Central memory CD8-positive, alpha-beta T cell (primary cell): ENCODE measurements around the gene TBC1D32.
"Not testable (repeated sequence)": the region's sequence is repeated elsewhere in the genome, so short reads cannot be mapped to it uniquely, and the experiment has no call there.

Experiments used
- ATAC-seq: fragments of 150-1000 bp; cut with Tn5 transposase; replicated peaks from 2 replicates; pipeline ENCODE4 v1.10.0; 2022; ENCODE audit warnings: mild to moderate bottlenecking, moderate FRiP score, moderate number of reproducible peaks; ENCODE audit not compliant: poor library complexity, severe bottlenecking; ENCODE audit errors: extremely low read depth
- DNase-seq, 2 donors: peaks; one replicate each; pipeline ENCODE4 v3.0.0; 2021; ENCODE audit warnings: low spot score in 2 of 2
- H3K27ac Mint-ChIP-seq: one replicate; pipeline ENCODE4 v1.8.0; 2022; ENCODE audit warnings: low read depth, mild to moderate bottlenecking, moderate library complexity, mixed read lengths
- H3K27me3 Mint-ChIP-seq: one replicate; pipeline ENCODE4 v1.8.0; 2022; ENCODE audit warnings: mixed read lengths
- H3K36me3 Mint-ChIP-seq: one replicate; pipeline ENCODE4 v1.8.0; 2022; ENCODE audit warnings: mild to moderate bottlenecking, moderate library complexity, mixed read lengths; ENCODE audit not compliant: insufficient read depth
- H3K4me1 Mint-ChIP-seq: one replicate; pipeline ENCODE4 v1.8.0; 2022; ENCODE audit warnings: mixed read lengths
- H3K4me3 Mint-ChIP-seq: one replicate; pipeline ENCODE4 v1.8.0; 2022; ENCODE audit warnings: mild to moderate bottlenecking, moderate library complexity, mixed read lengths
- H3K9me3 Mint-ChIP-seq: one replicate; pipeline ENCODE4 v1.8.0; 2022; ENCODE audit warnings: mixed read lengths

The TBC1D32 gene

GRCh38 chr6:121314381-121315112 lies 19.7 kb downstream of the TBC1D32 start:
- no peak for ATAC-seq
- no peaks in the 10 kb centered on the region for H3K9me3 Mint-ChIP-seq
- no peaks in the 10 kb centered on the region for H3K4me1 Mint-ChIP-seq
- peaks cover 4% of the 10 kb centered on the region for H3K36me3 Mint-ChIP-seq
- H3K4me3 Mint-ChIP-seq: no peak overlapping the region
- no peak overlapping the region for H3K27ac Mint-ChIP-seq
- no peaks in the 10 kb centered on the region for H3K27me3 Mint-ChIP-seq
- DNase-seq: no peak

DNA sequence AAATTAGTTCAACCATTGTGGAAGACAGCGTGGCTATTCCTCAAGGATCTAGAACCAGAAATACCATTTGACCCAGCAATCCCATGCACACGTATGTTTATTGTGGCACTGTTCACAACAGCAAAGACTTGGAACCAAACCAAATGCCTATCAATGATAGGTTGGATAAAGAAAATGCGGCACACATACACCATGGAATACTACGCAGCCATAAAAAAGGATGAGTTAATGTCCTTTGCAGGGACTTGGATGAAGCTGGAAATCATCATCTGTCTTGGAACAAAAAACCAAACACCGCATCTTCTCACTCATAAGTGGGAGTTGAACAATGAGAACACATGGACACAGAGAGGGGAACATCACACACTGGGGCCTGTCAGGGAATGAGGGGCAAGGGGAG lies 22.5 kb downstream of the TBC1D32 start:
- H3K27ac Mint-ChIP-seq, DNase-seq, H3K27me3 Mint-ChIP-seq, H3K4me1 Mint-ChIP-seq, H3K4me3 Mint-ChIP-seq, H3K36me3 Mint-ChIP-seq, H3K9me3 Mint-ChIP-seq, ATAC-seq: not testable (repeated sequence)

- no peak for ATAC-seq
- Mint-ChIP-seq H3K36me3 (peaks cover 4% of the 10 kb centered on the region), H3K4me1 (no peaks in the 10 kb centered on the region), H3K9me3 (no peaks in the 10 kb centered on the region), H3K4me3 (no peak overlapping the region), H3K27me3 (no peaks in the 10 kb centered on the region), H3K27ac (no peak overlapping the region)
- DNase-seq: no peak
These were observed 23.8 kb downstream of the TBC1D32 start for GRCh38 chr6:121310495-121310894.

DNA sequence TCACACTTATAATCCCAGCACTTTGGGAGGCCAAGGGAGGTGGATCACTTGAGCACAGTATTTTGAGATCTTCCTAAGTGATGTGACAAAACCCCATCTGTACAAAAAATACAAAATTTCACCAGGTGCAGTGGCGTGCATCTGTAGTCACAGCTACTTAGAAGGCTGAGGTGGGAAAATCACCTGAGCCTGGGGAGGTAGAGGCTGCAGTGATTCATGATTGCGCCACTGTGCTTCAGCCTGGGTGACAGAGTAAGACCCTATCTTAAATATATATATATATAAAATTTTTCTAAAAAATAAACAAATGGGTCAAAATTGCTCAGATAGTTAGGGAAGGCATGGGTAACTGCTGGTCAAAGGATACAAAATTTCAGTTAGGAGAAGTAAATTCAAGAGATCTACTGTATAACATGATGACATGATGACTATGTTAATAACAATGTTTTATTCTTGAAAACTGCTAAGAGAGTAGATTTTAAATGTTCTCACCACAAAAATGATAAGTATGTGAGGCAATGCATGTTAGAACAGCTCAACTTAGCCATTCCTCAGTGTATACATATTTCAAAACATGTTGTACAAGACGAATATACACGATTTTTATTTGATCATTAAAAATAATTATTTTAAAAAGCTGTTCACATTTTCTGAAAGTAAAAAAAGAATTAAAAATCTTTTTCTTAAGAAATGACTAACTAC lies 24.4 kb downstream of the TBC1D32 start:
- H3K4me3 Mint-ChIP-seq: no peak overlapping the region
- ATAC-seq (no peak), DNase-seq (no peak)
- H3K9me3 Mint-ChIP-seq: no peaks in the 10 kb centered on the region
- H3K27me3 Mint-ChIP-seq: no peaks in the 10 kb centered on the region
- no peak overlapping the region for H3K27ac Mint-ChIP-seq
- no peaks in the 10 kb centered on the region for H3K4me1 Mint-ChIP-seq
- H3K36me3 Mint-ChIP-seq: peaks cover 4% of the 10 kb centered on the region

- ATAC-seq (no peak), DNase-seq (no peak)
- no peaks in the 10 kb centered on the region for H3K4me1 Mint-ChIP-seq
- H3K9me3 Mint-ChIP-seq: no peaks in the 10 kb centered on the region
- H3K36me3 Mint-ChIP-seq: peaks cover 2% of the 10 kb centered on the region
- no peak overlapping the region for H3K27ac Mint-ChIP-seq
- H3K4me3 Mint-ChIP-seq: no peak overlapping the region
- no peaks in the 10 kb centered on the region for H3K27me3 Mint-ChIP-seq
These were observed 28.2 kb downstream of the TBC1D32 start for GRCh38 chr6:121305957-121306607.

DNA sequence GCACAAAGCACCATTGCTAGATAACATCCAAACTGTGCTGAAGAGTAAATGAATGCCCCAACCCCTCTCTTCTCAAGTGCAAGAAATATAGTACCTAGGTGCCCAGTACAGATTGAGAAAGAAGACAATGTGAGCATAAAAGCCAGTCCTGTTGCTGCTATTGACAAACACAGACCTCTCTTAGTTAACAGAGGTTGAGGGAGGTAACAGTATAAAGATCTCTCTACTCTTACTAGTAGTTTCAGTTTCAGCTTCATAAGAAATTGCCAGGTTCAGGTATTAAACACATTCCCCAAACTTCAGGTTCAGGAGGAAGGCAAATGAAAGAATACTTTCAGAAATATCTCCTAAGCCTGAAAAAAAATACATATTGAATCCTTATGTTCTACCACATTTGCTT lies 31.4 kb downstream of the TBC1D32 start:
- no peaks in the 10 kb centered on the region for H3K27me3 Mint-ChIP-seq
- H3K27ac Mint-ChIP-seq: no peak overlapping the region
- ATAC-seq: no peak
- no peak overlapping the region for H3K4me3 Mint-ChIP-seq
- no peaks in the 10 kb centered on the region for H3K4me1 Mint-ChIP-seq
- H3K9me3 Mint-ChIP-seq: no peaks in the 10 kb centered on the region
- H3K36me3 Mint-ChIP-seq: peaks cover 2% of the 10 kb centered on the region
- no peak for DNase-seq

- not testable (repeated sequence) for DNase-seq, ATAC-seq, H3K9me3 Mint-ChIP-seq, H3K4me1 Mint-ChIP-seq, H3K27ac Mint-ChIP-seq, H3K4me3 Mint-ChIP-seq, H3K27me3 Mint-ChIP-seq, H3K36me3 Mint-ChIP-seq
These were observed 33.1 kb downstream of the TBC1D32 start for GRCh38 chr6:121301156-121301555.

- Mint-ChIP-seq H3K4me1 (no peaks in the 10 kb centered on the region), H3K27me3 (no peaks in the 10 kb centered on the region), H3K4me3 (no peak overlapping the region), H3K9me3 (no peaks in the 10 kb centered on the region), H3K27ac (no peak overlapping the region), H3K36me3 (peaks cover 13% of the 10 kb centered on the region)
- ATAC-seq (no peak), DNase-seq (no peak)
These were observed 36.6 kb downstream of the TBC1D32 start for GRCh38 chr6:121297694-121298093.

- DNase-seq (no peak), ATAC-seq (no peak)
- no peaks in the 10 kb centered on the region for H3K9me3 Mint-ChIP-seq
- H3K4me1 Mint-ChIP-seq: peaks cover 7% of the 10 kb centered on the region
- no peak overlapping the region for H3K27ac Mint-ChIP-seq
- H3K36me3 Mint-ChIP-seq: peaks cover 1% of the 10 kb centered on the region
- no peak overlapping the region for H3K4me3 Mint-ChIP-seq
- no peaks in the 10 kb centered on the region for H3K27me3 Mint-ChIP-seq
These were observed 49.2 kb downstream of the TBC1D32 start for GRCh38 chr6:121285041-121285440.

- no peak overlapping the region for H3K4me3 Mint-ChIP-seq
- peaks cover 5% of the 10 kb centered on the region for H3K36me3 Mint-ChIP-seq
- ATAC-seq: no peak
- peaks cover 5% of the 10 kb centered on the region for H3K9me3 Mint-ChIP-seq
- no peak for DNase-seq
- H3K27me3 Mint-ChIP-seq: no peaks in the 10 kb centered on the region
- H3K27ac Mint-ChIP-seq: no peak overlapping the region
- no peaks in the 10 kb centered on the region for H3K4me1 Mint-ChIP-seq
These were observed 59.5 kb downstream of the TBC1D32 start for GRCh38 chr6:121274666-121275295.

GRCh38 chr6:121263742-121264141 lies 70.5 kb downstream of the TBC1D32 start:
- H3K36me3 Mint-ChIP-seq: no peaks in the 10 kb centered on the region
- H3K9me3 Mint-ChIP-seq: peaks cover 19% of the 10 kb centered on the region
- H3K4me3 Mint-ChIP-seq: no peak overlapping the region
- DNase-seq (no peak), ATAC-seq (no peak)
- peaks cover 9% of the 10 kb centered on the region for H3K4me1 Mint-ChIP-seq
- no peaks in the 10 kb centered on the region for H3K27me3 Mint-ChIP-seq
- H3K27ac Mint-ChIP-seq: no peak overlapping the region

GRCh38 chr6:121260651-121261102 lies 73.6 kb downstream of the TBC1D32 start:
- H3K27ac Mint-ChIP-seq: no peak overlapping the region
- peaks cover 9% of the 10 kb centered on the region for H3K4me1 Mint-ChIP-seq
- DNase-seq (no peak), ATAC-seq (no peak)
- H3K36me3 Mint-ChIP-seq: peaks cover 2% of the 10 kb centered on the region
- no peak overlapping the region for H3K4me3 Mint-ChIP-seq
- H3K9me3 Mint-ChIP-seq: peaks cover 14% of the 10 kb centered on the region
- no peaks in the 10 kb centered on the region for H3K27me3 Mint-ChIP-seq
